ENCODE results near the gene PRDM15. TPM values are rescaled to one million over a fixed set of nuclear protein-coding genes. Genes with fewer than 3 reads are reported as not detected.
A peak's percentile ranks its signal among the peaks of the same experiment; 100 is the strongest.

PRDM15 gene
- total RNA-seq, 2 experiments from 2014 or later: 8.5 to 9.9 TPM

- POLR2A ChIA-PET: interaction anchor here (0.7 to 2.2 kb wide), 3 partner anchors 129 to 547 kb away, joined by 3 to 8 read pairs (median 4); partner anchors contain the start of gene ZBTB21
- H3K27me3 Mint-ChIP-seq: no peaks in the 10 kb centered on the region
- CTCF ChIA-PET: interaction anchor here (0.8 to 1.3 kb wide), 6 partner anchors 18 to 240 kb away, joined by 3 to 5 read pairs (median 3); no protein-coding TSS in a partner anchor
- peak overlapping the region; percentile 59 for H3K27ac Mint-ChIP-seq
- H3K36me3 Mint-ChIP-seq: peaks cover 3% of the 10 kb centered on the region
- peaks cover 23% of the 10 kb centered on the region for H3K4me1 Mint-ChIP-seq (ENCODE audit: low read depth)
- peak; percentile 36 for DNase-seq
- H3K4me3 Mint-ChIP-seq: peak overlapping the region; percentile 78
- no peaks in the 10 kb centered on the region for H3K9me3 Mint-ChIP-seq
- intact Hi-C loops (cut with micrococcal nuclease): loop anchor here (2.0 to 5.0 kb wide), 3 partner anchors 125 to 229 kb away; no protein-coding TSS in a partner anchor
Measured at GRCh38 chr21:41877901-41878830, 978 bp downstream of the PRDM15 start.

GRCh38 chr21:41876928-41877652 lies 2.1 kb downstream of the PRDM15 start:
- no peaks in the 10 kb centered on the region for H3K27me3 Mint-ChIP-seq
- no peak overlapping the region for H3K27ac Mint-ChIP-seq
- peaks cover 23% of the 10 kb centered on the region for H3K4me1 Mint-ChIP-seq (ENCODE audit: low read depth)
- intact Hi-C loops (cut with micrococcal nuclease): loop anchor here (5.0 kb wide), 1 partner anchor 230 kb away; no protein-coding TSS in a partner anchor
- no peaks in the 10 kb centered on the region for H3K9me3 Mint-ChIP-seq
- no peak for DNase-seq
- CTCF ChIA-PET: interaction anchor here (0.8 to 1.8 kb wide), 6 partner anchors 34 to 241 kb away, joined by 3 to 6 read pairs (median 5); no protein-coding TSS in a partner anchor
- peaks cover 5% of the 10 kb centered on the region for H3K36me3 Mint-ChIP-seq
- POLR2A ChIA-PET: interaction anchor here (0.7 kb wide), 1 partner anchor 130 kb away, joined by 4 read pairs; no protein-coding TSS in a partner anchor
- no peak overlapping the region for H3K4me3 Mint-ChIP-seq

- ChIA-PET POLR2A (no interaction called here), CTCF (interaction anchor here (1.5 to 1.8 kb wide), 2 partner anchors 60 to 232 kb away, joined by 5 to 6 read pairs; no protein-coding TSS in a partner anchor)
- DNase-seq: no peak
- H3K27ac Mint-ChIP-seq: no peak overlapping the region
- H3K4me3 Mint-ChIP-seq: no peak overlapping the region
- peaks cover 5% of the 10 kb centered on the region for H3K36me3 Mint-ChIP-seq
- intact Hi-C loops (cut with micrococcal nuclease): loop anchor here (5.0 kb wide), 1 partner anchor 231 kb away; no protein-coding TSS in a partner anchor
- no peaks in the 10 kb centered on the region for H3K9me3 Mint-ChIP-seq
- peaks cover 23% of the 10 kb centered on the region for H3K4me1 Mint-ChIP-seq (ENCODE audit: low read depth)
- no peaks in the 10 kb centered on the region for H3K27me3 Mint-ChIP-seq
Measured at GRCh38 chr21:41876396-41876795, 2.7 kb downstream of the PRDM15 start.

- peaks cover 5% of the 10 kb centered on the region for H3K36me3 Mint-ChIP-seq
- POLR2A ChIA-PET: no interaction called here
- H3K27ac Mint-ChIP-seq: no peak overlapping the region
- no peaks in the 10 kb centered on the region for H3K27me3 Mint-ChIP-seq
- no peak overlapping the region for H3K4me3 Mint-ChIP-seq
- no peak for DNase-seq
- CTCF ChIA-PET: interaction anchor here (1.8 kb wide), 1 partner anchor 233 kb away, joined by 6 read pairs; no protein-coding TSS in a partner anchor
- intact Hi-C loops (cut with micrococcal nuclease): loop anchor here (5.0 kb wide), 1 partner anchor 232 kb away; no protein-coding TSS in a partner anchor
- H3K9me3 Mint-ChIP-seq: no peaks in the 10 kb centered on the region
- peaks cover 23% of the 10 kb centered on the region for H3K4me1 Mint-ChIP-seq (ENCODE audit: low read depth)
Measured at GRCh38 chr21:41875086-41875485, 4.1 kb downstream of the PRDM15 start.

GRCh38 chr21:41874611-41875010 lies 4.5 kb downstream of the PRDM15 start:
- peaks cover 23% of the 10 kb centered on the region for H3K4me1 Mint-ChIP-seq (ENCODE audit: low read depth)
- no peak overlapping the region for H3K4me3 Mint-ChIP-seq
- peaks cover 5% of the 10 kb centered on the region for H3K36me3 Mint-ChIP-seq
- H3K27me3 Mint-ChIP-seq: no peaks in the 10 kb centered on the region
- intact Hi-C loops (cut with micrococcal nuclease): loop anchor here (5.0 kb wide), 1 partner anchor 233 kb away; no protein-coding TSS in a partner anchor
- ChIA-PET POLR2A (no interaction called here), CTCF (no interaction called here)
- no peak overlapping the region for H3K27ac Mint-ChIP-seq
- H3K9me3 Mint-ChIP-seq: no peaks in the 10 kb centered on the region
- no peak for DNase-seq

- Mint-ChIP-seq H3K4me1 (ENCODE audit: low read depth) (peaks cover 23% of the 10 kb centered on the region), H3K36me3 (peaks cover 5% of the 10 kb centered on the region), H3K27ac (no peak overlapping the region), H3K27me3 (no peaks in the 10 kb centered on the region), H3K9me3 (no peaks in the 10 kb centered on the region), H3K4me3 (no peak overlapping the region)
- ChIA-PET CTCF (no interaction called here), POLR2A (no interaction called here)
- DNase-seq: no peak
- intact Hi-C loops (cut with micrococcal nuclease): no loop called here
Measured at GRCh38 chr21:41873426-41873825, 5.7 kb downstream of the PRDM15 start.

- Mint-ChIP-seq H3K36me3 (peaks cover 5% of the 10 kb centered on the region), H3K27ac (no peak overlapping the region), H3K27me3 (no peaks in the 10 kb centered on the region), H3K4me1 (ENCODE audit: low read depth) (peaks cover 21% of the 10 kb centered on the region), H3K4me3 (no peak overlapping the region), H3K9me3 (no peaks in the 10 kb centered on the region)
- intact Hi-C loops (cut with micrococcal nuclease): no loop called here
- no peak for DNase-seq
- ChIA-PET POLR2A (no interaction called here), CTCF (no interaction called here)
Measured at GRCh38 chr21:41873005-41873404, 6.1 kb downstream of the PRDM15 start.

GRCh38 chr21:41871293-41872030 lies 7.7 kb downstream of the PRDM15 start:
- Mint-ChIP-seq H3K36me3 (peaks cover 3% of the 10 kb centered on the region), H3K4me1 (ENCODE audit: low read depth) (peaks cover 7% of the 10 kb centered on the region), H3K27ac (no peak overlapping the region), H3K9me3 (no peaks in the 10 kb centered on the region), H3K4me3 (no peak overlapping the region), H3K27me3 (no peaks in the 10 kb centered on the region)
- intact Hi-C loops (cut with micrococcal nuclease): no loop called here
- DNase-seq: no peak
- CTCF ChIA-PET: interaction anchor here (0.9 kb wide), 1 partner anchor 237 kb away, joined by 3 read pairs; no protein-coding TSS in a partner anchor
- POLR2A ChIA-PET: no interaction called here

- CTCF ChIA-PET: no interaction called here
- Mint-ChIP-seq H3K4me1 (ENCODE audit: low read depth) (peaks cover 16% of the 10 kb centered on the region), H3K27me3 (no peaks in the 10 kb centered on the region), H3K9me3 (no peaks in the 10 kb centered on the region), H3K27ac (no peak overlapping the region), H3K36me3 (peaks cover 3% of the 10 kb centered on the region), H3K4me3 (no peak overlapping the region)
- intact Hi-C loops (cut with micrococcal nuclease): no loop called here
- DNase-seq: no peak
- POLR2A ChIA-PET: no interaction called here
Measured at GRCh38 chr21:41869771-41870170, 9.4 kb downstream of the PRDM15 start.

GRCh38 chr21:41868062-41868710 lies 11.0 kb downstream of the PRDM15 start:
- ChIA-PET CTCF (no interaction called here), POLR2A (interaction anchor here (0.6 to 1.6 kb wide), 3 partner anchors 11 to 102 kb away, joined by 4 to 5 read pairs (median 5); no protein-coding TSS in a partner anchor)
- peaks cover 3% of the 10 kb centered on the region for H3K36me3 Mint-ChIP-seq
- H3K27ac Mint-ChIP-seq: no peak overlapping the region
- no peaks in the 10 kb centered on the region for H3K9me3 Mint-ChIP-seq
- intact Hi-C loops (cut with micrococcal nuclease): no loop called here
- DNase-seq: no peak
- peaks cover 21% of the 10 kb centered on the region for H3K4me1 Mint-ChIP-seq (ENCODE audit: low read depth)
- H3K4me3 Mint-ChIP-seq: no peak overlapping the region
- no peaks in the 10 kb centered on the region for H3K27me3 Mint-ChIP-seq

GRCh38 chr21:41867313-41867712 lies 11.8 kb downstream of the PRDM15 start:
- Mint-ChIP-seq H3K4me3 (no peak overlapping the region), H3K9me3 (no peaks in the 10 kb centered on the region), H3K27me3 (no peaks in the 10 kb centered on the region), H3K27ac (no peak overlapping the region), H3K4me1 (ENCODE audit: low read depth) (peaks cover 21% of the 10 kb centered on the region), H3K36me3 (no peaks in the 10 kb centered on the region)
- ChIA-PET CTCF (no interaction called here), POLR2A (interaction anchor here (1.6 kb wide), 1 partner anchor 12 kb away, joined by 5 read pairs; no protein-coding TSS in a partner anchor)
- no peak for DNase-seq
- intact Hi-C loops (cut with micrococcal nuclease): no loop called here
